Esophagus muscularis mucosa (tissue), 3 donors: ENCODE measurements around the gene COL7A1.

Experiments used
- CTCF ChIP-seq, 3 experiments: fragments of 200-600 bp in 2 of 3; fragments of 450-650 bp in 1 of 3; sonication (generic) in 2 of 3; IDR thresholded peaks; one replicate each; pipeline ENCODE4 v1.5.1; 2017 to 2019; ENCODE audit warnings: antibody characterized with exemption in 3 of 3, mild to moderate bottlenecking in 2 of 3, moderate library complexity in 1 of 3
- POLR2A ChIP-seq: fragments of 450-650 bp; IDR thresholded peaks from one replicate; pipeline ENCODE4 v1.6.1; 2017; ENCODE audit warnings: antibody characterized with exemption, moderate library complexity, mild to moderate bottlenecking, low read depth
- POLR2AphosphoS5 ChIP-seq, 2 donors: sonication (generic); formaldehyde crosslinking; IDR thresholded peaks; one replicate each; pipeline ENCODE4 v1.6.1; 2017; ENCODE audit warnings: antibody characterized with exemption in 2 of 2

- TF ChIP-seq CTCF (IDR thresholded peaks at IDR 0.05) (no peak), POLR2A (no peak), POLR2AphosphoS5 (IDR thresholded peaks at IDR 0.05) (no peak)
These were observed 35.3 kb upstream of the COL7A1 start for GRCh38 chr3:48630407-48630806.
